Mesenchymal stem cell (in vitro differentiated cells and primary cell): ENCODE results near the gene GP1BA.

ENCODE experiments used
- DNase-seq: peaks from one replicate; pipeline ENCODE4 v3.0.0-alpha.2; 2013
- H2AFZ ChIP-seq: one replicate; pipeline ENCODE4 v1.6.1; 2013; ENCODE audit warnings: low read depth, mild to moderate bottlenecking, control low read depth, inconsistent platforms, low read length, moderate library complexity
- H2AK5ac ChIP-seq: 2 replicates; pipeline ENCODE4 v1.6.1; 2013; ENCODE audit warnings: low read length, moderate library complexity, mild to moderate bottlenecking, inconsistent platforms; ENCODE audit not compliant: severe bottlenecking
- H2BK120ac ChIP-seq: one replicate; pipeline ENCODE4 v1.6.1; 2013; ENCODE audit warnings: low read depth, mild to moderate bottlenecking, inconsistent platforms, low read length, moderate library complexity
- H2BK12ac ChIP-seq, 2 experiments: one replicate each; pipeline ENCODE4 v1.6.1; 2013; ENCODE audit warnings: inconsistent platforms in 2 of 2, low read length in 2 of 2, mild to moderate bottlenecking in 2 of 2, moderate library complexity in 2 of 2, control low read depth in 1 of 2
- H2BK15ac ChIP-seq: one replicate; pipeline ENCODE4 v1.6.1; 2013; ENCODE audit warnings: mild to moderate bottlenecking, low read depth, inconsistent platforms; ENCODE audit not compliant: poor library complexity, severe bottlenecking
- H2BK5ac ChIP-seq: 2 replicates; pipeline ENCODE4 v1.6.1; 2013; ENCODE audit warnings: low read depth, mild to moderate bottlenecking, low read length, control low read depth, inconsistent platforms; ENCODE audit not compliant: poor library complexity, severe bottlenecking
- H3K14ac ChIP-seq, 2 experiments: one replicate each; pipeline ENCODE4 v1.6.1; 2013; ENCODE audit warnings: inconsistent platforms in 2 of 2, low read length in 2 of 2, control low read depth in 1 of 2, mild to moderate bottlenecking in 1 of 2, moderate library complexity in 1 of 2
- H3K18ac ChIP-seq, 2 experiments: one replicate each; pipeline ENCODE4 v1.6.1; 2013; ENCODE audit warnings: inconsistent platforms in 2 of 2, low read length in 2 of 2, control low read depth in 1 of 2, low read depth in 1 of 2, mild to moderate bottlenecking in 1 of 2
- H3K23ac ChIP-seq, 2 experiments: one replicate each; pipeline ENCODE4 v1.6.1; 2013; ENCODE audit warnings: inconsistent platforms in 2 of 2, low read length in 2 of 2, mild to moderate bottlenecking in 2 of 2, moderate library complexity in 2 of 2, control low read depth in 1 of 2
- H3K27ac ChIP-seq: 2 replicates; pipeline ENCODE4 v1.5.1; 2013; ENCODE audit warnings: mild to moderate bottlenecking, moderate library complexity, low read length, control low read depth, inconsistent platforms; ENCODE audit not compliant: poor library complexity, severe bottlenecking
- H3K27me3 ChIP-seq, 2 experiments: 2 replicates each; pipeline versions ENCODE4 v1.6.1 to v1.7.0; 2013; ENCODE audit warnings: low read length in 2 of 2, mild to moderate bottlenecking in 2 of 2, moderate library complexity in 2 of 2, control low read depth in 1 of 2, inconsistent platforms in 1 of 2; ENCODE audit not compliant: control insufficient read depth in 1 of 2, insufficient read depth in 1 of 2
- H3K36me3 ChIP-seq, 2 experiments: 2 replicates each; pipeline versions ENCODE4 v1.6.1 to v1.7.0; 2013; ENCODE audit warnings: low read length in 2 of 2, control low read depth in 1 of 2, inconsistent platforms in 1 of 2, low read depth in 1 of 2, mild to moderate bottlenecking in 1 of 2; ENCODE audit not compliant: insufficient read depth in 2 of 2, control insufficient read depth in 1 of 2
- H3K4ac ChIP-seq, 2 experiments: one replicate each; pipeline ENCODE4 v1.6.1; 2013; ENCODE audit warnings: inconsistent platforms in 2 of 2, low read length in 2 of 2, mild to moderate bottlenecking in 2 of 2, moderate library complexity in 2 of 2, control low read depth in 1 of 2, low read depth in 1 of 2
- H3K4me1 ChIP-seq: 2 replicates; pipeline ENCODE4 v1.6.1; 2013; ENCODE audit warnings: low read depth, low read length, control low read depth; ENCODE audit not compliant: control insufficient read depth, insufficient read depth
- H3K4me2 ChIP-seq: 2 replicates; pipeline ENCODE4 v1.6.1; 2013; ENCODE audit warnings: low read length, mild to moderate bottlenecking, inconsistent platforms; ENCODE audit not compliant: poor library complexity, severe bottlenecking
- H3K4me3 ChIP-seq, 2 experiments: 2 replicates each; pipeline versions ENCODE4 v1.5.1 to v1.7.0; 2013; ENCODE audit warnings: low read length in 2 of 2, mild to moderate bottlenecking in 2 of 2, control low read depth in 1 of 2, low read depth in 1 of 2; ENCODE audit not compliant: insufficient read depth in 1 of 2
- H3K79me1 ChIP-seq: replicated peaks from 2 replicates; pipeline ENCODE4 v1.6.1; 2013; ENCODE audit warnings: mild to moderate bottlenecking, control low read depth, low read length, inconsistent platforms; ENCODE audit not compliant: poor library complexity, severe bottlenecking
- H3K9ac ChIP-seq: 2 replicates; pipeline ENCODE4 v1.7.0; 2013; ENCODE audit warnings: mild to moderate bottlenecking, low read length, moderate library complexity
- H3K9me3 ChIP-seq: 2 replicates; pipeline ENCODE4 v1.7.0; 2013; ENCODE audit warnings: mild to moderate bottlenecking, low read length; ENCODE audit not compliant: control insufficient read depth
- H4K8ac ChIP-seq: one replicate; pipeline ENCODE4 v1.6.1; 2013; ENCODE audit warnings: inconsistent platforms, mild to moderate bottlenecking, low read length, moderate library complexity
- H4K91ac ChIP-seq: one replicate; pipeline ENCODE4 v1.6.1; 2013; ENCODE audit warnings: mild to moderate bottlenecking, low read length, inconsistent platforms
- WGBS: methylation state at CpG from one replicate; pipeline ENCODE4 v1.1.7; 2013; ENCODE audit warnings: mixed read lengths; 5-methylcytosine and 5-hydroxymethylcytosine counted together

GP1BA gene

DNA sequence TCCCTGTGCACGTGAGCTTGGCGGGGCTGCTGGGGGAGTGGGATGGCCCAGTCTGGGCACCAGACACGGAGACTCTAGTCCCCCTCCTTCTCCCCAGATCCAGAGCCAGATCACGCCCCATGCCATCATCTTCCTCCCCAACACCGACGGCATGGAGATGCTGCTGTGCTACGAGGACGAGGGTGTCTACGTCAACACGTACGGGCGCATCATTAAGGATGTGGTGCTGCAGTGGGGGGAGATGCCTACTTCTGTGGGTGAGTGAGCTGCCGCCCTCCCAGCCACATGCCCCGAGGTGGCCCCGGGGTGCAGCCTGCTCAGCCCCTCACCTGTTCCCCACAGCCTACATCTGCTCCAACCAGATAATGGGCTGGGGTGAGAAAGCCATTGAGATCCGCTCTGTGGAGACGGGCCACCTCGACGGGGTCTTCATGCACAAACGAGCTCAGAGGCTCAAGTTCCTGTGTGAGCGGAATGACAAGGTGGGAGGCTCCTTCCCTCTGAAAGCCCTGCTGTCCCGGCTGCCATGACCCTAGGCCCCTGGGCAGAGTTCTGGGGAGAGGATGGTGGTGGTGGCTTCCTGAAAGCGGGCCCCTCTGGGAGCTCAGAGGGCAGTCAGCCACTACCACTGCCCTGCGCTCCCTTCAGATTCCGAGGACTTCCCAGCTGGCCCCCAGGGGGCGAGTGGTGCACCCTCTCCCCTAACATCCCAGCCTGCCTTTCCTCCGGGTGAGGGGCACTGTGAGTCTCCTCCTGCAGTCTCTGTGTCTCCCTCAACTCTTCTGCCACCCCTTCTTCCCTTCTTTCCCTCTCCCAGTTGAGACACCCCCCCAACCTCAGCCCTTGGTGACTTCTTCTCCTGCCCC lies 35.5 kb upstream of the GP1BA start:
- Histone ChIP-seq H3K9ac (no peak overlapping the region), H2BK5ac (no peak overlapping the region), H3K4me2 (no peak overlapping the region), H3K27ac (no peak overlapping the region), H2BK15ac (no peak overlapping the region), H3K79me1 (peaks cover 3% of the 10 kb centered on the region), H4K91ac (peak overlapping the region; percentile 57), H3K9me3 (no peaks in the 10 kb centered on the region), H3K4me3 (no peak overlapping the region), H3K18ac (no peak overlapping the region), H3K27me3 (peaks cover 0 to 14% of the 10 kb centered on the region in 2 experiments), H3K4ac (no peak overlapping the region), H2AK5ac (no peak overlapping the region), H3K4me1 (peaks cover 8% of the 10 kb centered on the region), H3K23ac (no peak overlapping the region), H2BK120ac (no peak overlapping the region), H3K14ac (no peak overlapping the region), H2BK12ac (no peak overlapping the region), H3K36me3 (peaks cover 54 to 99% of the 10 kb centered on the region in 2 experiments), H4K8ac (peak overlapping the region; percentile 45), H2AFZ (no peak overlapping the region)
- WGBS, result 97% methylated on average over 27 of the region's 27 CpGs
- no peak for DNase-seq

DNA sequence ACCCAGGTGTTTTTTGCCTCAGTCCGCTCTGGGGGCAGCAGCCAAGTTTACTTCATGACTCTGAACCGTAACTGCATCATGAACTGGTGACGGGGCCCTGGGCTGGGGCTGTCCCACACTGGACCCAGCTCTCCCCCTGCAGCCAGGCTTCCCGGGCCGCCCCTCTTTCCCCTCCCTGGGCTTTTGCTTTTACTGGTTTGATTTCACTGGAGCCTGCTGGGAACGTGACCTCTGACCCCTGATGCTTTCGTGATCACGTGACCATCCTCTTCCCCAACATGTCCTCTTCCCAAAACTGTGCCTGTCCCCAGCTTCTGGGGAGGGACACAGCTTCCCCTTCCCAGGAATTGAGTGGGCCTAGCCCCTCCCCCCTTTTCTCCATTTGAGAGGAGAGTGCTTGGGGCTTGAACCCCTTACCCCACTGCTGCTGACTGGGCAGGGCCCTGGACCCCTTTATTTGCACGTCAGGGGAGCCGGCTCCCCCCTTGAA lies 34.8 kb upstream of the GP1BA start:
- no peak overlapping the region for H3K23ac ChIP-seq
- 91% methylated on average over 10 of the region's 10 CpGs for WGBS
- no peak overlapping the region for H2BK12ac ChIP-seq
- H3K9me3 ChIP-seq, result no peaks in the 10 kb centered on the region
- H2AFZ ChIP-seq, result no peak overlapping the region
- H3K36me3 ChIP-seq, result peaks cover 49 to 99% of the 10 kb centered on the region in 2 experiments
- no peak overlapping the region for H2BK5ac ChIP-seq
- H3K4me2 ChIP-seq, result no peak overlapping the region
- H3K14ac ChIP-seq, result no peak overlapping the region
- peaks cover 0 to 16% of the 10 kb centered on the region in 2 experiments for H3K27me3 ChIP-seq
- DNase-seq, result no peak
- no peak overlapping the region for H4K91ac ChIP-seq
- no peak overlapping the region for H3K27ac ChIP-seq
- H3K79me1 ChIP-seq, result peaks cover 2% of the 10 kb centered on the region
- H4K8ac ChIP-seq, result no peak overlapping the region
- no peak overlapping the region for H2BK120ac ChIP-seq
- no peak overlapping the region for H2BK15ac ChIP-seq
- H2AK5ac ChIP-seq, result no peak overlapping the region
- peaks cover 8% of the 10 kb centered on the region for H3K4me1 ChIP-seq
- no peak overlapping the region for H3K4me3 ChIP-seq
- no peak overlapping the region for H3K4ac ChIP-seq
- H3K9ac ChIP-seq, result no peak overlapping the region
- no peak overlapping the region for H3K18ac ChIP-seq

DNA sequence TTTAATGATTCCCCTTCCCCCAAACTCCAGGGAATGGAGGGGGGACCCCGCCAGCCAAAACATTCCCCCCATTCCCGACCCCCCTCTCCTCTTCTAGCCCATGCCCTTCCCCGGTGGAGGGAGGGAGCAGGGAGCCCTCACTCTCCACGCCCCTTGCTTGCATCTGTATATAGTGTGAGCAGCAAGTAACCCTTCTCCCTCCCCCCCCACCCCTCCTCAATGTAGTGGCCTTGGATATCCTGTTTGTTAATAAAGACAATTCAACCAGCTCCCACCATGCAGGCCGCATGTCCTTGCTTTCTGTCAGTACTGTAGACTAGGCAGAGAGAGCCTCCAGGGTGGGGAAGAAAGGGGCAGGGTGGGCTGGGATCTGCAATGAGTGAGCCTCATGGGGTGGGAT lies 34.3 kb upstream of the GP1BA start:
- Histone ChIP-seq H2BK120ac (no peak overlapping the region), H4K91ac (no peak overlapping the region), H2BK5ac (no peak overlapping the region), H3K36me3 (peaks cover 44 to 95% of the 10 kb centered on the region in 2 experiments), H3K27ac (no peak overlapping the region), H3K9me3 (no peaks in the 10 kb centered on the region), H2BK12ac (no peak overlapping the region), H2AFZ (no peak overlapping the region), H4K8ac (no peak overlapping the region), H3K23ac (no peak overlapping the region), H3K4me3 (no peak overlapping the region), H3K4me1 (peaks cover 3% of the 10 kb centered on the region), H3K9ac (no peak overlapping the region), H3K79me1 (peaks cover 2% of the 10 kb centered on the region), H3K14ac (no peak overlapping the region), H3K4me2 (no peak overlapping the region), H2BK15ac (no peak overlapping the region), H3K27me3 (peaks cover 0 to 22% of the 10 kb centered on the region in 2 experiments), H3K18ac (no peak overlapping the region), H2AK5ac (no peak overlapping the region), H3K4ac (no peak overlapping the region)
- no peak for DNase-seq
- WGBS, result 95% methylated on average over 5 of the region's 5 CpGs

DNA sequence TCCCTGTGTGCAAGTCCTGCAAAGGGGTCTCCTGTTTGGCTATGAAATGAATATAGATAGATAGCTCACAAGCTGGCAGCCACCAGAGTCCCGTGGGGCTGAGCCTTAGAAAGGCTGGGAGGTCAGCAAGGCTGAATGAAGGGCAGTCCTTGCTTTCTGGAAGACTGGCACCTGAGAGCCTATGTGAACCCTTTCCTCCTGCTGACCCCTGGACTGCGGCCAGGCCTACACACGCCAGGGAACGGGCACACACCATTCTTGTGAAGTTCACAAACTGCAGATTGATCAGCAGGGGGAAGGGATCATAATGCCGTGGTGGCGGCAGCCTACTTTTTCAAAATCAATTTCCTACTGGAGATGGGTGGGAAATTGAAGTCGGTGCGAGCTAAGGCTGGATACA lies 33.7 kb upstream of the GP1BA start:
- Histone ChIP-seq H3K27ac (no peak overlapping the region), H3K79me1 (peaks cover 2% of the 10 kb centered on the region), H3K9me3 (no peaks in the 10 kb centered on the region), H2AFZ (no peak overlapping the region), H2BK120ac (no peak overlapping the region), H3K9ac (peak overlapping the region; percentile 84), H3K14ac (no peak overlapping the region), H3K4me1 (peaks cover 1% of the 10 kb centered on the region), H4K91ac (no peak overlapping the region), H3K36me3 (peaks cover 40 to 89% of the 10 kb centered on the region in 2 experiments), H3K4me2 (no peak overlapping the region), H3K18ac (no peak overlapping the region), H3K27me3 (peaks cover 0 to 27% of the 10 kb centered on the region in 2 experiments), H2BK12ac (no peak overlapping the region), H4K8ac (no peak overlapping the region), H3K23ac (no peak overlapping the region), H3K4ac (no peak overlapping the region), H2BK15ac (no peak overlapping the region), H2BK5ac (no peak overlapping the region), H2AK5ac (no peak overlapping the region), H3K4me3 (no peak overlapping the region)
- WGBS, result 93% methylated on average over 8 of the region's 8 CpGs
- DNase-seq, result no peak
